Measurements from ENCODE around the gene PLA2G4E. TPM values are rescaled to one million over a fixed set of nuclear protein-coding genes. Genes with fewer than 3 reads are reported as not detected.

PLA2G4E gene
- polyA plus RNA-seq, 1 donor (not counting 4 experiments of a cell fraction or from before 2014, with no cell fraction given), result 3.5 TPM

- Histone ChIP-seq H3K9me3 (ENCODE audit: control insufficient read depth, low read depth, low read length) (no peaks in the 10 kb centered on the region), H3K27ac (ENCODE audit: control insufficient read depth, insufficient read depth, low read length) (no peak overlapping the region), H3K9me1 (ENCODE audit: control insufficient read depth, extremely low read depth, insufficient read depth, low read length) (no peaks in the 10 kb centered on the region), H3K27me3 (ENCODE audit: control insufficient read depth, extremely low read depth, insufficient read depth, low read length) (no peaks in the 10 kb centered on the region), H3K4me1 (ENCODE audit: control insufficient read depth, extremely low read depth, insufficient read depth, low read length) (peaks cover 13% of the 10 kb centered on the region), H4K20me1 (ENCODE audit: control insufficient read depth, extremely low read depth, insufficient read depth, low read length) (no peaks in the 10 kb centered on the region), H3K4me3 (ENCODE audit: control insufficient read depth in 2 of 3, extremely low read depth in 1 of 3, insufficient read depth in 2 of 3, low read depth in 1 of 3, low read length in 3 of 3) (no peak overlapping the region), H3K36me3 (ENCODE audit: control insufficient read depth in 2 of 2, extremely low read depth in 1 of 2, insufficient read depth in 2 of 2, low read length in 2 of 2) (no peaks in the 10 kb centered on the region), H3K9ac (ENCODE audit: control insufficient read depth, extremely low read depth, insufficient read depth, low read length) (no peak overlapping the region), H2AFZ (ENCODE audit: control insufficient read depth, low read length) (no peak overlapping the region), H3K4me2 (ENCODE audit: control insufficient read depth, extremely low read depth, insufficient read depth, low read depth, low read length) (no peak overlapping the region), H3K79me2 (ENCODE audit: control insufficient read depth, insufficient read depth, low read length) (no peaks in the 10 kb centered on the region)
- TF ChIP-seq EZH2 (IDR thresholded peaks at IDR 0.05; ENCODE audit: low read length) (no peak), CTCF (optimal IDR thresholded peaks at IDR 0.05 in 1 of 3, IDR thresholded peaks at IDR 0.05 in 1 of 3, conservative IDR thresholded peaks at IDR 0.05 in 1 of 3; ENCODE audit: extremely low read depth in 1 of 3, insufficient read depth in 2 of 3, low read length in 3 of 3) (no peak)
- FAIRE-seq (no peak), DNase-seq (ENCODE audit: low read depth, low spot score) (no peak)
- dilution Hi-C loops (cut with MboI; ENCODE audit: extremely low pct_ligation_motif_present, low sequenced_read_pairs), result no loop called here
Measured at GRCh38 chr15:41984622-41985021, 36.2 kb downstream of the PLA2G4E start.

- H3K4me2 ChIP-seq (ENCODE audit: control insufficient read depth, extremely low read depth, insufficient read depth, low read depth, low read length), result no peak overlapping the region
- H3K9ac ChIP-seq (ENCODE audit: control insufficient read depth, extremely low read depth, insufficient read depth, low read length), result no peak overlapping the region
- H3K4me1 ChIP-seq (ENCODE audit: control insufficient read depth, extremely low read depth, insufficient read depth, low read length), result peaks cover 13% of the 10 kb centered on the region
- no peaks in the 10 kb centered on the region for H3K36me3 ChIP-seq (ENCODE audit: control insufficient read depth in 2 of 2, extremely low read depth in 1 of 2, insufficient read depth in 2 of 2, low read length in 2 of 2)
- H3K9me3 ChIP-seq (ENCODE audit: control insufficient read depth, low read depth, low read length), result no peaks in the 10 kb centered on the region
- H2AFZ ChIP-seq (ENCODE audit: control insufficient read depth, low read length), result no peak overlapping the region
- H3K79me2 ChIP-seq (ENCODE audit: control insufficient read depth, insufficient read depth, low read length), result no peaks in the 10 kb centered on the region
- DNase-seq (ENCODE audit: low read depth, low spot score), result no peak
- no peak overlapping the region for H3K4me3 ChIP-seq (ENCODE audit: control insufficient read depth in 2 of 3, extremely low read depth in 1 of 3, insufficient read depth in 2 of 3, low read depth in 1 of 3, low read length in 3 of 3)
- dilution Hi-C loops (cut with MboI; ENCODE audit: extremely low pct_ligation_motif_present, low sequenced_read_pairs), result no loop called here
- H3K9me1 ChIP-seq (ENCODE audit: control insufficient read depth, extremely low read depth, insufficient read depth, low read length), result no peaks in the 10 kb centered on the region
- no peak overlapping the region for H3K27ac ChIP-seq (ENCODE audit: control insufficient read depth, insufficient read depth, low read length)
- H3K27me3 ChIP-seq (ENCODE audit: control insufficient read depth, extremely low read depth, insufficient read depth, low read length), result no peaks in the 10 kb centered on the region
- TF ChIP-seq EZH2 (IDR thresholded peaks at IDR 0.05; ENCODE audit: low read length), result no peak
- no peak for TF ChIP-seq CTCF (optimal IDR thresholded peaks at IDR 0.05 in 1 of 3, IDR thresholded peaks at IDR 0.05 in 1 of 3, conservative IDR thresholded peaks at IDR 0.05 in 1 of 3; ENCODE audit: extremely low read depth in 1 of 3, insufficient read depth in 2 of 3, low read length in 3 of 3)
- H4K20me1 ChIP-seq (ENCODE audit: control insufficient read depth, extremely low read depth, insufficient read depth, low read length), result no peaks in the 10 kb centered on the region
- FAIRE-seq, result no peak
Measured at GRCh38 chr15:41983621-41984571, 36.9 kb downstream of the PLA2G4E start.

Measured in keratinocyte (primary cell).